ENCODE measurements around the gene ACOT7. TPM values are rescaled to one million over a fixed set of nuclear protein-coding genes. Genes with fewer than 3 reads are reported as not detected.

ACOT7 gene
- total and polyA plus RNA-seq, 2 of the 13 experiments (the other 11 are each of a cell fraction or from before 2014, with no cell fraction given) = 33.0 to 55.8 TPM

DNA sequence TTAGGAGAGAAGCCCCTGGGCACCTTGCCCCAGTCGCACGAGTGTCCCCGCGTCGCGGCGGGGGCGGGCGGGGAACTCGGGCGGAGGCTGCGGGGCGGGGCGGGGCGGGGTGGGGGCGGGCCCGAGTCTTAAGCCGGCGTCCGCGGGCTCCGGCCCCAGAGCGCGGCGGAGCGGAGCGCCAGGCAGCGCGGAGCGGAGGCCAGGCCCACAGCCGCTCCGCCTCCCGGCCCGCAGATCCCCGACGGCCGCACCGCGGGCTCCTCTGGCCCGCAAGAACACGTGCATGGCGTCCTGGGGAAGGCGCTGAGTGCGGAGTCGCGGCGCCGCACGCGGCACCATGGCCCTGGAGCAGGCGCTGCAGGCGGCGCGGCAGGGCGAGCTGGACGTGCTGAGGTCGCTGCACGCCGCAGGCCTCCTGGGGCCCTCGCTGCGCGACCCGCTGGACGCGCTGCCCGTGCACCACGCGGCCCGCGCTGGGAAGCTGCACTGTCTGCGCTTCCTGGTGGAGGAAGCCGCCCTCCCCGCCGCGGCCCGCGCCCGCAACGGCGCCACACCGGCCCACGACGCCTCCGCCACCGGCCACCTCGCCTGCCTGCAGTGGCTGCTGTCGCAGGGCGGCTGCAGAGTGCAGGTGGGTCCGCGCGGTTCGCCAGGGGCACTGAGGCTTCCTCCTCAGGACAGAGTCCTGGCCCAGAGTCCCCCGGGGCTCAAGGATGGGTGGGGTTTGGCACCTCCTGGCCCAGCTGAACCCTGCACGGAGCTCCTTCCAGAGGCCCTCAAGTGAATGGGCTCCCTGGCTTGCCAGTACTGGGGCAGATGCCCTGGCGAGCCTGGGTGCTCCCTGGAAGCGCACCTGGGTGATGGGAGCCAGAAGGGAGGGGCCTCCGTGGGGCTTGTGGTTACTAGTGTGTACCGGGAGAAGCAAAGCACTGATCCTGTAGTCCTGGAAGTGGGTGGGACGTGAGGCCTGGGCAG, 31.3 kb upstream of the ACOT7 start, which contains the start of gene ESPN (continued):
- TF ChIP-seq TERF1 (CRISPR knock-in tag; IDR thresholded peaks at IDR 0.05) (no peak), DDIT3 (CRISPR knock-in tag; IDR thresholded peaks at IDR 0.05) (no peak), YY1 (IDR thresholded peaks at IDR 0.05; ENCODE audit: insufficient read depth, insufficient replicate concordance, low read depth, low read length) (no peak)
- TF ChIP-seq, protein P1, sequence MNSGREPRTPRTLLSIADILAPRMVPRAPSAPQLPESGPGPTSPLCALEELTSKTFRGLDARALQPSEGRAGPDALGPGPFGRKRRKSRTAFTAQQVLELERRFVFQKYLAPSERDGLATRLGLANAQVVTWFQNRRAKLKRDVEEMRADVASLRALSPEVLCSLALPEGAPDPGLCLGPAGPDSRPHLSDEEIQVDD (CRISPR knock-in tag; IDR thresholded peaks at IDR 0.05; ENCODE audit: borderline replicate concordance) = 0 out of 2 replicates have a peak, but pooled peaks have one; percentile 31

DNA sequence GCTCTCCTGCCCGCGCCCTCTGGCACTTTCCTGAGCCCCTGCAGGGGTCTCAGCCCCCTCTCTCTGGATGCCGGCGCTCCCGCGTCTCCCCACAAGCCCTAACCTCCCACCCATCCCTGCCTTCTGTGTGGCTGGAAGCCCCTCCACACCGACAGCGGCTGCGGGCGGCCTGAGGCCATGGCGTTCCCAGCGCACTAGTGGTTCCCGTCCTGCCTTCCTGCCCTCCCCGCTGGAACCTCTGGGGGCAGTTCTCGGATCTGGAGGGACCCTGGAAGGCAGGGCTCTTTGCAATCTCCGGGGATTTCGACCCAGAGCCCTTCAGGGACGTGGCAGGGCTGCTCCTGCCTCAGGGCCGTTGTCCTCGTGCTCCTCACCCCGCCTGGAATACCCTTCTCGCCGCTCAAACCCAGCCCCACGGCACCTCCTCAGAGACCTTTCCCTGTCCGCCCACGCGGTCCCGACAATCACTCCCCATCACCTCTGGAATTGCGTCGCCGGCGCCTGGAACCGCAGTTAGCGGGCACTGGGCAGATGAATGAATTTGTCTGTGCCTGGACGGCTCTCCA, 30.5 kb upstream of the ACOT7 start:
- POLR2A ChIA-PET = interaction anchor here (0.7 to 1.7 kb wide), 6 partner anchors 10 to 180 kb away, joined by 3 to 4 read pairs (median 3); no protein-coding TSS in a partner anchor
- Histone ChIP-seq H3K79me2 (ENCODE audit: insufficient read depth, low read length) (no peaks in the 10 kb centered on the region), H3K4me3 (replicated peaks in 1 of 3; ENCODE audit: insufficient read depth in 1 of 3, low read depth in 2 of 3, low read length in 3 of 3) (peak overlapping the region in 1 of 3 experiments; percentile 46; a peak in 1 of 6 replicates), H4K20me1 (ENCODE audit: insufficient read depth, low read length) (no peaks in the 10 kb centered on the region; the same call in 1 of the 2 replicates), H3K4me1 (ENCODE audit: insufficient read depth, low read length) (peaks cover 43% of the 10 kb centered on the region), H3K9me3 (ENCODE audit: low read length) (no peaks in the 10 kb centered on the region), H3K27me3 (ENCODE audit: control insufficient read depth in 1 of 2, insufficient read depth in 2 of 2, low read length in 2 of 2) (peaks cover 41 to 84% of the 10 kb centered on the region in 2 experiments), H3K9ac (ENCODE audit: insufficient read depth, low read depth, low read length) (no peak overlapping the region), H2AFZ (ENCODE audit: low read length) (no peak overlapping the region), H3K27ac (ENCODE audit: extremely low read length, insufficient read depth, low read length) (no peak overlapping the region), H3K4me2 (ENCODE audit: low read depth, low read length) (peak overlapping the region; percentile 52), H3K36me3 (replicated peaks in 1 of 2; ENCODE audit: control insufficient read depth in 1 of 2, insufficient read depth in 2 of 2, low read length in 2 of 2) (no peaks in the 10 kb centered on the region)
- DNase-seq (ENCODE audit: low spot score) (no peak), FAIRE-seq (no peak), ATAC-seq (peak; percentile 38)
- WGBS (ENCODE audit: low lambda C conversion rate) = 14% methylated on average over 19 of the region's 35 CpGs
- in situ Hi-C loops (cut with HindIII; ENCODE audit: extremely low pct_ligation_motif_present, low pct_unique_long_range_greater_than_20kb) (no loop called here), intact Hi-C loops (cut with micrococcal nuclease; ENCODE audit: unreplicated experiment) (no loop called here)
- BruUV-seq (replicated peaks) = no TSS peak
- CTCF ChIA-PET (ENCODE audit: low intra/inter-chr PET ratio, low total read pairs) = interaction anchor here (1.6 kb wide), 1 partner anchor 14 kb away, joined by 12 read pairs; no protein-coding TSS in a partner anchor
- TF ChIP-seq HNRNPLL (IDR thresholded peaks at IDR 0.05; ENCODE audit: low read depth, low read length, poor library complexity, severe bottlenecking) (peak; percentile 95), EZH2 (conservative IDR thresholded peaks at IDR 0.05; ENCODE audit: low read depth, low read length) (peak; percentile 60), KAT2B (IDR thresholded peaks at IDR 0.05; ENCODE audit: borderline replicate concordance, low read depth, low read length) (peak; percentile 14; the same call in 1 of the 2 replicates), RXRA (CRISPR knock-in tag; IDR thresholded peaks at IDR 0.05) (no peak), ZFP91 (CRISPR knock-in tag; IDR thresholded peaks at IDR 0.05; ENCODE audit: borderline replicate concordance) (peak; percentile 33; the same call in 1 of the 2 replicates)

All from HepG2 (cell line).